AG09319 (cell line): Measurements from ENCODE around the gene OR5B17.
"Not testable (repeated sequence)": the region's sequence is repeated elsewhere in the genome, so short reads cannot be mapped to it uniquely, and the experiment has no call there.

Experiments
- DNase-seq: peaks from one replicate; pipeline ENCODE4 v3.0.0-alpha.2; 2010; ENCODE audit warnings: low read depth; ENCODE audit errors: extremely low read depth
- CTCF ChIP-seq: IDR thresholded peaks from 2 replicates; pipeline ENCODE4 v1.5.1; 2011; ENCODE audit warnings: low read depth, mild to moderate bottlenecking, inconsistent platforms, low read length, moderate library complexity

OR5B17 gene

GRCh38 chr11:58358969-58359368 is at the start of gene OR5B17:
TSS of gene OR5B17 (minus strand) at chr11:58359069. CDS start at chr11:58359069, 0 bp downstream.
- no peak for DNase-seq
- no peak for TF ChIP-seq CTCF

GRCh38 chr11:58406774-58407173 is 47.9 kb upstream of the OR5B17 start, which contains the start of gene OR5B3:
TSS of gene OR5B3 (minus strand) at chr11:58406874. CDS start at chr11:58403409, 3,465 bp downstream.
- no peak for DNase-seq

GRCh38 chr11:58399622-58400021 is 40.8 kb upstream of the OR5B17 start:
- not testable (repeated sequence) for DNase-seq

More at GRCh38 chr11:58406774-58407173, 47.9 kb upstream of the OR5B17 start, which contains the start of gene OR5B3:
- no peak for TF ChIP-seq CTCF

GRCh38 chr11:58395581-58395980 is 36.7 kb upstream of the OR5B17 start:
- no peak for DNase-seq
- no peak for TF ChIP-seq CTCF

- TF ChIP-seq CTCF = no peak
- no peak for DNase-seq
Observed at GRCh38 chr11:58394195-58394594, 35.3 kb upstream of the OR5B17 start.

GRCh38 chr11:58392746-58393145 is 33.9 kb upstream of the OR5B17 start:
- no peak for DNase-seq
- TF ChIP-seq CTCF = no peak

GRCh38 chr11:58391879-58392278 is 33.0 kb upstream of the OR5B17 start:
- TF ChIP-seq CTCF = no peak
- DNase-seq = no peak

GRCh38 chr11:58390551-58391063 is 31.7 kb upstream of the OR5B17 start:
- no peak for DNase-seq
- TF ChIP-seq CTCF = no peak
